Left ventricle myocardium superior (tissue), 1 donor: Measurements from ENCODE around the gene EXOC4. TPM values are rescaled to one million over a fixed set of nuclear protein-coding genes. Genes with fewer than 3 reads are reported as not detected.

Experiments
- ATAC-seq: fragments of 200-7000 bp; cut with Tn5 transposase; one replicate; pipeline ENCODE4 v1.9.1; 2020; ENCODE audit warnings: mild to moderate bottlenecking, moderate library complexity
- DNase-seq: peaks from one replicate; pipeline ENCODE4 v3.0.0-alpha.2; 2020
- intact Hi-C: fragments of 100-400 bp; cut with micrococcal nuclease; formaldehyde crosslinking; loops from one replicate; pipeline ENCODE4 v1.11.0; 2022
- total RNA-seq: library from RNA; stranded (reverse); fragmentation: NEBNext Ultra II Directional; extraction: Animal tissue kit (Norgen Biotek cat#: 25700); gene quantifications from one replicate; pipeline ENCODE4 v1.2.1, GENCODE V29; 2021
- donor health status: DM: no; HTN: yes; CAD: no; lungs with severe emphysema.

The EXOC4 gene
- total RNA-seq, 1 donor from 2014 or later: 38.4 TPM

- peak; percentile 65 for ATAC-seq
- intact Hi-C loops: no loop called here
- no peak for DNase-seq
Measured at GRCh38 chr7:133575726-133576440, 323.0 kb downstream of the EXOC4 start.

- no peak for DNase-seq
- intact Hi-C loops: no loop called here
- ATAC-seq: no peak
Measured at GRCh38 chr7:133576612-133577168, 323.8 kb downstream of the EXOC4 start.

- DNase-seq (no peak), ATAC-seq (no peak)
- intact Hi-C loops: no loop called here
Measured at GRCh38 chr7:133582766-133583523, 330.1 kb downstream of the EXOC4 start.

- intact Hi-C loops: no loop called here
- ATAC-seq (no peak), DNase-seq (no peak)
Measured at GRCh38 chr7:133583545-133584171, 330.8 kb downstream of the EXOC4 start.

- ATAC-seq (no peak), DNase-seq (no peak)
- intact Hi-C loops: no loop called here
Measured at GRCh38 chr7:133584956-133585668, 332.2 kb downstream of the EXOC4 start.

- intact Hi-C loops: no loop called here
- ATAC-seq (no peak), DNase-seq (no peak)
Measured at GRCh38 chr7:133586253-133586652, 333.4 kb downstream of the EXOC4 start.

GRCh38 chr7:133587903-133588302 is 335.0 kb downstream of the EXOC4 start:
- DNase-seq (no peak), ATAC-seq (no peak)
- intact Hi-C loops: no loop called here

GRCh38 chr7:133590795-133591194 is 337.9 kb downstream of the EXOC4 start:
- DNase-seq (no peak), ATAC-seq (no peak)
- intact Hi-C loops: no loop called here

GRCh38 chr7:133591704-133592340 is 338.9 kb downstream of the EXOC4 start:
- DNase-seq (no peak), ATAC-seq (no peak)
- intact Hi-C loops: no loop called here

GRCh38 chr7:133593561-133593960 is 340.7 kb downstream of the EXOC4 start:
- intact Hi-C loops: no loop called here
- DNase-seq (no peak), ATAC-seq (no peak)

GRCh38 chr7:133601617-133602016 is 348.7 kb downstream of the EXOC4 start:
- DNase-seq (no peak), ATAC-seq (no peak)
- intact Hi-C loops: no loop called here

- peak; percentile 34 for ATAC-seq
- intact Hi-C loops: no loop called here
Measured at GRCh38 chr7:133602291-133602690, 349.4 kb downstream of the EXOC4 start.

GRCh38 chr7:133606991-133607390 is 354.1 kb downstream of the EXOC4 start:
- ATAC-seq (no peak), DNase-seq (no peak)
- intact Hi-C loops: no loop called here

More at GRCh38 chr7:133602291-133602690, 349.4 kb downstream of the EXOC4 start:
- no peak for DNase-seq

- ATAC-seq: no peak
- intact Hi-C loops: no loop called here
Measured at GRCh38 chr7:133609806-133610205, 356.9 kb downstream of the EXOC4 start.

GRCh38 chr7:133611955-133612354 is 359.1 kb downstream of the EXOC4 start:
- DNase-seq (no peak), ATAC-seq (no peak)
- intact Hi-C loops: no loop called here

More at GRCh38 chr7:133609806-133610205, 356.9 kb downstream of the EXOC4 start:
- DNase-seq: no peak

- DNase-seq (no peak), ATAC-seq (no peak)
- intact Hi-C loops: no loop called here
Measured at GRCh38 chr7:133613250-133613790, 360.4 kb downstream of the EXOC4 start.

- ATAC-seq: no peak
Measured at GRCh38 chr7:133614251-133614650, 361.4 kb downstream of the EXOC4 start.

GRCh38 chr7:133618970-133619369 is 366.1 kb downstream of the EXOC4 start:
- ATAC-seq (no peak), DNase-seq (no peak)
- intact Hi-C loops: no loop called here

More at GRCh38 chr7:133614251-133614650, 361.4 kb downstream of the EXOC4 start:
- DNase-seq: no peak
- intact Hi-C loops: no loop called here

GRCh38 chr7:133619491-133619890 is 366.6 kb downstream of the EXOC4 start:
- ATAC-seq: no peak

More at GRCh38 chr7:133619491-133619890, 366.6 kb downstream of the EXOC4 start:
- intact Hi-C loops: no loop called here
- no peak for DNase-seq
